ENCODE measurements around the gene ZG16B.

- TF ChIP-seq CTCF (conservative IDR thresholded peaks at IDR 0.05) (peak; percentile 92), EZH2 (IDR thresholded peaks at IDR 0.05; ENCODE audit: low read depth) (no peak)
These were observed 38.1 kb downstream of the ZG16B start for GRCh38 chr16:2867987-2868789.
